NB4 (cell line): ENCODE measurements around the gene HS3ST6.

Experiments used
- DNase-seq: peaks from one replicate; pipeline ENCODE4 v3.0.0; 2010; ENCODE audit warnings: low read depth
- H3K4me3 ChIP-seq: one replicate; pipeline ENCODE4 v1.5.1; 2011; ENCODE audit warnings: mild to moderate bottlenecking, low read depth, low read length, moderate library complexity
- CTCF ChIP-seq: IDR thresholded peaks from one replicate; pipeline ENCODE4 v1.5.1; 2012; ENCODE audit warnings: low read depth, low read length
- MYC ChIP-seq: IDR thresholded peaks from 2 replicates; pipeline ENCODE4 v1.6.1; 2011; ENCODE audit warnings: low read depth, low read length
- POLR2A ChIP-seq: IDR thresholded peaks from 2 replicates; pipeline ENCODE4 v1.6.1; 2011; ENCODE audit warnings: mild to moderate bottlenecking; ENCODE audit not compliant: insufficient read length; ENCODE audit errors: extremely low read depth
- TF ChIP-seq, protein P1 (sequence below): IDR thresholded peaks from 2 replicates; pipeline ENCODE4 v1.6.1; 2011; ENCODE audit warnings: low read depth, low read length

HS3ST6 gene

GRCh38 chr16:1953734-1954133 lies 35.5 kb upstream of the HS3ST6 start:
- no peak overlapping the region for H3K4me3 ChIP-seq
- TF ChIP-seq POLR2A = no peak
- no peak for TF ChIP-seq CTCF
- no peak for TF ChIP-seq MYC
- TF ChIP-seq, protein P1, sequence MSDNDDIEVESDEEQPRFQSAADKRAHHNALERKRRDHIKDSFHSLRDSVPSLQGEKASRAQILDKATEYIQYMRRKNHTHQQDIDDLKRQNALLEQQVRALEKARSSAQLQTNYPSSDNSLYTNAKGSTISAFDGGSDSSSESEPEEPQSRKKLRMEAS = no peak
- DNase-seq = no peak

DNA sequence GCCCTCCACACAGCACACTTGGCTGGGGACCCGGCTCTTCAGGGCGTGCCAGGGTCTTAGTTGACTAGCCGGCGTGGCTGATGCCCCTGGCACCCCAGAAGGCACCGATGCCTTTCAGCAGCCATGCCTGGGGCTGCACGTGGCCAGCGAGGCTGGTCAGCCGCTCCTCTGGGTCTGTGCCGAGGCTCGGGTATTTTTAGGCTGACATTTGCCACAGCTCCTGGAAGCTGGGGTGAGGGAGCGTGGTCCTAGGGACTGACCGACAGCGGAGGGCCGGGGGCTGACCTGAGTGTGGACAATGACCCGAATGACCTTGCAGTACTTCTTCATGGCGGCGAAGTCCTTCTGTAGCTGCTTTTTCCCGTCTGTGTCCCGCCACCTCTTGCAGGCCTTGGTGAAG lies 32.3 kb upstream of the HS3ST6 start:
- H3K4me3 ChIP-seq = no peak overlapping the region
- no peak for TF ChIP-seq POLR2A
- DNase-seq = no peak

- DNase-seq = no peak
- no peak for TF ChIP-seq MYC
- no peak for TF ChIP-seq CTCF
- TF ChIP-seq POLR2A = no peak
- TF ChIP-seq, protein P1 = no peak
- no peak overlapping the region for H3K4me3 ChIP-seq
These were observed 31.8 kb upstream of the HS3ST6 start for GRCh38 chr16:1950047-1950446.

- TF ChIP-seq, protein P1 = no peak
- TF ChIP-seq CTCF (no peak), MYC (no peak), POLR2A (no peak)
- no peak for DNase-seq
- H3K4me3 ChIP-seq = no peak overlapping the region
These were observed 31.3 kb upstream of the HS3ST6 start for GRCh38 chr16:1949507-1949906.

DNA sequence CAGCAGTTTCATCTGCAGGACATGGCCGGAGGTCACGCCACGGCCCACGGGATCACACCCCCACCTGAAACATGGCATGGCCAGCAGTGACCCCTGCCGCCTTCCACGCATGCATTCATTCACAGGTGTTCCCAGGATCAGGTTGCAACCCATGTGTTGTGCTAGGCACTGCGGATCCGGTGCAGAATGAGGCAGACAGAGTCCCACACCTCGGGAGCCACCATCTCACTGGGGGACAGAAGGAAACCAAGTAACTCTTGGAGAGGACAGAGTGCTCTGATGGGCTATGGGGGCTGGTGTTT lies 29.1 kb upstream of the HS3ST6 start:
- no peak for TF ChIP-seq MYC
- TF ChIP-seq CTCF = no peak
- TF ChIP-seq, protein P1 = no peak
- no peak for TF ChIP-seq POLR2A
- DNase-seq = no peak
- H3K4me3 ChIP-seq = no peak overlapping the region

- TF ChIP-seq POLR2A (no peak), CTCF (no peak), MYC (no peak)
- TF ChIP-seq, protein P1 = no peak
- H3K4me3 ChIP-seq = no peak overlapping the region
- no peak for DNase-seq
These were observed 28.5 kb upstream of the HS3ST6 start for GRCh38 chr16:1946495-1947368.
